Stomach smooth muscle (tissue), 2 donors: Measurements from ENCODE around the gene PCNX3.

Experiments used
- H3K27ac ChIP-seq: one replicate; pipeline ENCODE4 v1.7.0; 2013; ENCODE audit warnings: mild to moderate bottlenecking, low read length, inconsistent platforms
- H3K27me3 ChIP-seq, 2 donors: one replicate each; pipeline ENCODE4 v1.7.0; 2013; ENCODE audit warnings: low read length in 2 of 2; ENCODE audit not compliant: insufficient read depth in 2 of 2, control insufficient read depth in 1 of 2
- H3K36me3 ChIP-seq, 2 donors: one replicate each; pipeline ENCODE4 v1.7.0; 2013; ENCODE audit warnings: low read length in 2 of 2; ENCODE audit not compliant: control insufficient read depth in 2 of 2, insufficient read depth in 2 of 2
- H3K4me1 ChIP-seq: one replicate; pipeline ENCODE4 v1.7.0; 2013; ENCODE audit warnings: low read length; ENCODE audit not compliant: control insufficient read depth, insufficient read depth
- H3K4me3 ChIP-seq, 2 donors: one replicate each; pipeline ENCODE4 v1.7.0; 2013; ENCODE audit warnings: low read length in 2 of 2
- H3K9ac ChIP-seq, 2 donors: one replicate each; pipeline ENCODE4 v1.7.0; 2013; ENCODE audit warnings: low read length in 2 of 2, mild to moderate bottlenecking in 1 of 2
- H3K9me3 ChIP-seq, 2 donors: one replicate each; pipeline ENCODE4 v1.7.0; 2013; ENCODE audit warnings: low read length in 2 of 2; ENCODE audit not compliant: control insufficient read depth in 2 of 2
- donor health status: healthy.
- donor health status: Pancreatic carcinoma.

Gene PCNX3

DNA sequence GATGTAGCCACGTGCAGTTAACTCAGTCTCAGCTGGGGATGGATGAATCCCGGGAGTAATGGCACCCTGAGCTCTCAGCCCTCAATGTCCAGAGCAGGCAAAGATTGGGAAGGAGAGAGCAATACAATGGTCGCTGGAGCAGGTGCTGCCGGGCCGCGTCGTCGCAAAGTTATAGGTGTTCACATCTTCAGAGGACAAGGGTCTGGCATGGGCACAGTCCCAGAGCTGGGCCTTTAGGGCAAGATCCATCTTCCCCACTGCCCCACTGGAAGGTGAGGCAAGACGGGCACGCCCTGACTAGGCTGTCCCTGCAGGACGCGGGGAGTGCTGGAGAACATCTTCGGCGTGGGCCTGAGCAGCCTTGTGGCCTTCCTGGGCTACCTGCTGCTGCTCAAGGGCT, 7.6 kb downstream of the PCNX3 start:
- Histone ChIP-seq H3K27ac (no peak overlapping the region), H3K4me3 (no peak overlapping the region), H3K36me3 (peaks cover 34 to 60% of the 10 kb centered on the region in 2 donors), H3K4me1 (peaks cover 6% of the 10 kb centered on the region), H3K27me3 (no peaks in the 10 kb centered on the region), H3K9ac (no peak overlapping the region), H3K9me3 (no peaks in the 10 kb centered on the region)

DNA sequence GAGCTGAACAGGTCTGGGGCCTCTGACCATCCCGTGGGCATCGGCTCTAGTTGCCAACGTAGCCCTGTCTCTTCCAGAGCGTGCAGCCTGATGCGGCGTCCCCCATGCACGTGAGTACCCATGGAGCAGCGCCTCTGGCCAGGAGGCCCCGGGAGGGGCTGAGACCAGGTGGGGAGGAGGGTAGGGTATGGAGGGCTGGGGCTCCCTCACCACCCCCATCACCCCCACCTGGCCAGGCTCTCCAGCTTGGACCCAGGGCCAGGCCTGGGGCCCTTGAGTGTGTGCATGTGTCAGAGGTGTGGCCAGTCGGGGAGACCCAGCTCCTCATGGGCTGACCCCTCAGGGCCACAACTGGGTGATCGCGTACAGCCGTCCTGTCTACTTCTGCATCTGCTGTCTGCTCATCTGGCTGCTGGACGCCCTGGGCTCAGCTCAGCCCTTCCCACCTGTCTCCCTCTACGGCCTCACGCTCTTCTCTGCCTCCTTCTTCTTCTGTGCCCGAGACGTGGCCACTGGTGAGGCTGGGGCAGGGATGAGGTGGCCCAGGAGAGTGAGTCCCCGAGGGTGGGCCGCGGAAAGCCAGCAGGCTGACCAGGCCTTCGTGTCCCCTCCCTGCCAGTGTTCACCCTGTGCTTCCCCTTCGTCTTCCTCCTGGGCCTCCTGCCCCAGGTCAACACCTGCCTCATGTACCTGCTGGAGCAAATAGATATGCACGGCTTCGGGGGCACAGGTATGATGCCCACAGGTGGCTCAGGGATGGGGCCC, 8.5 kb downstream of the PCNX3 start:
- Histone ChIP-seq H3K9me3 (no peaks in the 10 kb centered on the region), H3K36me3 (peaks cover 32 to 55% of the 10 kb centered on the region in 2 donors)

DNA sequence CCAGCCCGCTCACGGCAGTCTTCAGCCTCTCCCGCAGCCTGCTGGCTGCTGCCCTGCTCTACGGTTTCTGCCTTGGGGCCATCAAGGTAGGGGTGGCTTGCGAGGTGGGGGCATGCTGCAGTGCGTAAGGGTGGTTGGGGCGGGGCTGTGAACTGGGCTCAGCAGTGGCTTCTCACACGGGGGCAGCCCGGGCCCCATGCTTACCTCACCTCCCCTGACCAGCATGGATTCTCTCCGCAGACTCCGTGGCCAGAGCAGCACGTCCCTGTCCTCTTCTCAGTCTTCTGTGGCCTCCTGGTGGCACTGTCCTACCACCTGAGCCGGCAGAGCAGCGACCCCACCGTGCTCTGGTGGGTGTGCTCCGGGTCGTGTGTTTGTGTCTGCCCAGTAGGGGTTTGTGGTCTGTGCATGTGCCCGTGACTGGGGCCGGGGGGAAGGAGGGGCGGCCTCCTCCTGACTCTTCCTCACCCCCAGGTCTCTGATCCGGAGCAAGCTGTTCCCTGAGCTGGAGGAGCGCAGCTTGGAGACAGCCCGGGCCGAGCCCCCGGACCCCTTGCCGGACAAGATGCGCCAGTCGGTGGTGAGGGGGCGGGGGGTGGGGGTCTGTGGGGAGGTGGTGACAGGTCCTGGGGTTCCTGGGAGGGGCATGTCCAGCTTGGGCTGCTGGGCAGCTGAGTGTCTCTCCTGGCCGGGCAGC, 9.5 kb downstream of the PCNX3 start:
- Histone ChIP-seq H3K4me1 (peaks cover 6% of the 10 kb centered on the region), H3K4me3 (no peak overlapping the region), H3K9me3 (no peaks in the 10 kb centered on the region), H3K27me3 (no peaks in the 10 kb centered on the region), H3K9ac (no peak overlapping the region), H3K36me3 (peaks cover 43 to 56% of the 10 kb centered on the region in 2 donors), H3K27ac (no peak overlapping the region)

More for the DNA sequence above, 8.5 kb downstream of the PCNX3 start:
- Histone ChIP-seq H3K4me3 (no peak overlapping the region), H3K4me1 (peaks cover 6% of the 10 kb centered on the region), H3K27ac (no peak overlapping the region), H3K27me3 (no peaks in the 10 kb centered on the region), H3K9ac (no peak overlapping the region)

DNA sequence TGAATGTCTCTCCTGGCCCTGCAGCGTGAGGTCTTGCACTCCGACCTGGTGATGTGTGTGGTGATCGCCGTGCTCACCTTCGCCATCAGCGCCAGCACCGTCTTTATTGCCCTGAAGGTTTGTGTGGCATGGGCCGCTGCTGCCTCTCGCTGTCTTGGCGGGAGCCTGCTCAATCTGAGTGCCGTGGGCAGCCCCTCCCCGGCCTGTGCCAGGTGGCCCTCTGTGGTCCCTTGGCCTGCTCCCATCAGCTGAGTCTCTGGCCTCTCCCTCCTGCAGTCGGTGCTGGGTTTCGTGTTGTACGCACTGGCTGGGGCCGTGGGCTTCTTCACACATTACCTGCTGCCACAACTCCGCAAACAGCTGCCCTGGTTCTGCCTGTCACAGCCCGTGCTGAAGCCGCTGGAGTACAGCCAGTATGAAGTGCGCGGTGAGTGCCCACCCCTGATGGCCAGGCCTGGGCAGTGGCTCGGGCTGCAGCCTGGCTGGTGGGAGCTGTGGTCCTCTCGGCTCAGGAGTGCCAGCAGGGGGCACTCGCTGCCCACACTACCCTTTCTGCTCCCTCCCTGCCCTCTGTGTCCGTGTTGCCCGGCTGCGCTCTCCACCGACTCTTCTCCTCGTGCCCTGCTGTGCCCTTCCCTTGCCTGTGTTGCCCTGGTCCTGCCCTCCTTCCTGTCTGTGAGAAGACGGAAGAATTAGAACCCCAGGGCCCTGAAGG, 10.2 kb downstream of the PCNX3 start:
- Histone ChIP-seq H3K27me3 (no peaks in the 10 kb centered on the region), H3K9ac (no peak overlapping the region), H3K4me1 (peaks cover 6% of the 10 kb centered on the region), H3K4me3 (no peak overlapping the region), H3K36me3 (peaks cover 50 to 63% of the 10 kb centered on the region in 2 donors), H3K27ac (no peak overlapping the region), H3K9me3 (no peaks in the 10 kb centered on the region)

DNA sequence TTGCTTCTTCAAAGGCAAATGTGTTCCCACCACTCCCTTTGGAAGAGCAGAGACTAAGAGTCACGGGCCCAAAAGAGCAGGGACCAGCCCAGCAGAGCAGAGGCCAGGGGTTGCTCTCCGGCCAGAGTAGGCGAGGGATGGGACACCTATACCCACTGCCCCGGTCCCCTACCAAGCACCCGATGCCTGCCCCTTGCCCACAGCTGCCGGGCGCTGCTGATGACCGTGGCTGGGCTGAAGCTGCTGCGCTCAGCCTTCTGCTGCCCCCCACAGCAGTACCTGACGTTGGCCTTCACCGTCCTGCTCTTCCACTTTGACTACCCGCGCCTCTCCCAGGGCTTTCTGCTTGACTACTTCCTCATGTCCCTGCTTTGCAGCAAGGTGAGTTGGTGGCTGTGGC, 11.6 kb downstream of the PCNX3 start:
- H3K36me3 ChIP-seq, result peaks cover 58 to 63% of the 10 kb centered on the region in 2 donors
- H3K9me3 ChIP-seq, result no peaks in the 10 kb centered on the region
- H3K27me3 ChIP-seq, result no peaks in the 10 kb centered on the region
- peaks cover 6% of the 10 kb centered on the region for H3K4me1 ChIP-seq
- H3K27ac ChIP-seq, result no peak overlapping the region
- H3K4me3 ChIP-seq, result no peak overlapping the region
- no peak overlapping the region for H3K9ac ChIP-seq

DNA sequence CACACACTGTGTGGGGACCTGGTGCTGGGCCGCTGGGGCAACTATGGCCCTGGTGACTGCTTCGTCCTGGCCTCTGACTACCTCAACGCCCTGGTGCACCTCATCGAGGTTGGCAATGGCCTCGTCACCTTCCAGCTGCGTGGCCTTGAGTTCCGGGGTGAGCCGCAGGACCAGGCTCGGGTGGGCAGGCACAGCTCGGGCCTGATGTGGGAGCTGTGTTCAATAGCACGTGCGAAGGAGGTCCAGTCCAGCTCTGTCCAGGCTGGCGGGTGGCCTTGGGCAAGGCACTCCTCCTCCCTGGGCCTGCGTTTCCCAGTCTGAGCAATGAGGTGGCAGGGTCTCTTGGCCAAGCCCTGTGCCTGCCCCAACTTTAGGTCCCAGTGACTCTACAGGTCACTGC, 14.0 kb downstream of the PCNX3 start:
- peaks cover 56 to 57% of the 10 kb centered on the region in 2 donors for H3K36me3 ChIP-seq

DNA sequence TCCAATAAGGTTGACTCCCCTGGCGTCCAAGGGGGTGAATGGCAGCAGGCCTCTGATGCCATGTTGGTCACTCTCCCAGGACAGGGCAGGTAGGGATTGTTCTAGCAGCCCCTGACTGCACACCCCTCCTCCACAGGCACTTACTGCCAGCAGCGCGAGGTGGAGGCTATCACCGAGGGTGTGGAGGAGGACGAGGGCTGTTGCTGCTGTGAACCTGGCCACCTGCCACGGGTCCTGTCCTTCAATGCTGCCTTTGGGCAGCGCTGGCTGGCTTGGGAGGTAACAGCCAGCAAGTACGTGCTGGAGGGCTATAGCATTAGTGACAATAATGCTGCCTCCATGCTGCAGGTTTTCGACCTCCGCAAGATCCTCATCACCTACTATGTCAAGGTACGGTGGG, 14.6 kb downstream of the PCNX3 start:
- Histone ChIP-seq H3K27ac (no peak overlapping the region), H3K4me3 (no peak overlapping the region), H3K9ac (no peak overlapping the region), H3K9me3 (no peaks in the 10 kb centered on the region), H3K27me3 (no peaks in the 10 kb centered on the region), H3K4me1 (peaks cover 6% of the 10 kb centered on the region), H3K36me3 (peaks cover 60 to 64% of the 10 kb centered on the region in 2 donors)

More for the DNA sequence above, 14.0 kb downstream of the PCNX3 start:
- H3K27me3 ChIP-seq, result no peaks in the 10 kb centered on the region
- peaks cover 6% of the 10 kb centered on the region for H3K4me1 ChIP-seq
- H3K4me3 ChIP-seq, result no peak overlapping the region
- H3K9me3 ChIP-seq, result no peaks in the 10 kb centered on the region
- no peak overlapping the region for H3K27ac ChIP-seq
- H3K9ac ChIP-seq, result no peak overlapping the region

DNA sequence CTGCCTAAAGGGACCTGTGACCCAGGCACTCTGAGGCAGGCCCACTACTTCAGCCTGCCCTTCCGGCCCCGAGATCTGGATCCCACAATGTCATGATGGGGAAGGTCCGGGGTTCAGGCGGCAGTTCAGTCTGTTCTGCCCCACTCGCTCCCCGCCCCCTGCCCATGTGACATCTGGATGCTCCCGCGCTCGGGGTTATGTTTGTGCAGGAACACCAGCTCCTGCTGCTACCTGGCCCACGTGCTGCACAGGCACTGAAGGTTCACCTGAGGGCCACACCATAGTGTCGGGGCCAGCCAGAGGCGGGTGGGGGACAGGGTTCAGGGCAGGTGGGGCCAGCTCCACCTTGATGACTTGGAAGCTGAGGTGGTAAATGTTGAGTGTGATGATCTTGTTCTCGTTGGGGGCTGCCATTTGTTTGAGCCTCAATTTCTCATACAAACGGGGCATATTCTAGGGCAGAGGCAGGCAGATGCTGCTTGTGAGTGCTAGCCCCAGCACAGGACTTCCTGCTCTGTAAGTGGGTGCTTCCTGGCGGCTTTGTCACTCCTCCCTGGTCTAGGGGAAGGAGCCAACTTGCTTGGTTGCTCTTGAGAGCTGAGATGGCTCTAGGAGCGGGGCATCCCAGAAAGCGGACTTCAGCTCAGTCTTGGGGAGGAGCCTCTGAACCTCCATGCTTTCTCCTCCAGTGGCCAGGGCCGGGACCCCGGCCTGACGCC, 18.0 kb downstream of the PCNX3 start:
- Histone ChIP-seq H3K4me3 (no peak overlapping the region), H3K27ac (no peak overlapping the region), H3K9ac (no peak overlapping the region), H3K4me1 (peaks cover 17% of the 10 kb centered on the region), H3K36me3 (peaks cover 50 to 54% of the 10 kb centered on the region in 2 donors), H3K9me3 (no peaks in the 10 kb centered on the region), H3K27me3 (no peaks in the 10 kb centered on the region)

DNA sequence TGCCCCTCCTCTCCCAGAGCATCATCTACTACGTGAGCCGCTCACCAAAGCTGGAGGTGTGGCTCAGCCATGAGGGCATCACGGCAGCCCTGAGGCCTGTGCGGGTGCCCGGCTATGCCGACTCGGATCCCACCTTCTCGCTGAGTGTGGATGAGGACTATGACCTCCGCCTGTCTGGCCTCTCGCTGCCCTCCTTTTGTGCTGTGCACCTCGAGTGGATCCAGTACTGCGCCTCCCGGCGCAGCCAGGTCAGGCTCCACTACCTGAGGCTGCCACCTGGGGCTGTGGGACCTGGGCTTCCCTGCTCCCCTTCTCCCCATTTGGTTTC, 18.5 kb downstream of the PCNX3 start:
- Histone ChIP-seq H3K27me3 (no peaks in the 10 kb centered on the region), H3K4me3 (no peak overlapping the region), H3K9me3 (no peaks in the 10 kb centered on the region), H3K4me1 (peaks cover 21% of the 10 kb centered on the region), H3K36me3 (peaks cover 46 to 50% of the 10 kb centered on the region in 2 donors), H3K27ac (no peak overlapping the region), H3K9ac (no peak overlapping the region)

DNA sequence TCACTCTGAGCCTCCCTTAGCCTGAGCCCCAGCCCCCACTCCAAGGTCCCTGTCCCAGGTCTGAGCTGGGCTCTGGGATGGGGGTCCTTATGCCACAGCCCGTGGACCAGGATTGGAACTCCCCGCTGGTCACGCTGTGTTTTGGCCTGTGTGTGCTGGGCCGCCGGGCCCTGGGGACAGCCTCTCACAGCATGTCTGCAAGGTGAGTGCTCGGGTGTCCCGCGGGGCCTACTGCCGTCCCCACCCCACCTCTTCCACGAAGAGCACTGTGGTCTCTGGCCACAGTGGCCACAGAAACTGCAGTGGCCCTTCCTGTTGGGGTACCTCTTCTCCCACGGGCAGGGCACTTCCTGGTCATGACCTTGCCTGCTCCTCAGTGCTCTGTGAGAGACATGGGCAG, 18.9 kb downstream of the PCNX3 start:
- Histone ChIP-seq H3K4me1 (peaks cover 22% of the 10 kb centered on the region), H3K27ac (no peak overlapping the region), H3K36me3 (peaks cover 42 to 46% of the 10 kb centered on the region in 2 donors)

More for the DNA sequence above, 18.9 kb downstream of the PCNX3 start:
- H3K9ac ChIP-seq, result no peak overlapping the region
- H3K4me3 ChIP-seq, result no peak overlapping the region
- H3K9me3 ChIP-seq, result no peaks in the 10 kb centered on the region
- no peaks in the 10 kb centered on the region for H3K27me3 ChIP-seq
